ENCODE data around the gene ZDHHC7.

The ZDHHC7 gene

GRCh38 chr16:85011846-85012284, 530 bp upstream of the ZDHHC7 start:
- peak overlapping the region; percentile 93 for H3K4me3 ChIP-seq (ENCODE audit: low read depth, low read length)
- DNase-seq = no peak
- in situ Hi-C loops (cut with HindIII; ENCODE audit: low pct_ligation_motif_present, low sequenced_read_pairs) = no loop called here
- H3K36me3 ChIP-seq (replicated peaks) = peaks cover 3% of the 10 kb centered on the region
- no peaks in the 10 kb centered on the region for H3K27me3 ChIP-seq (replicated peaks)
- TF ChIP-seq CTCF (IDR thresholded peaks at IDR 0.05; ENCODE audit: low read depth, low read length, missing control alignments) = no peak
- peak overlapping the region; percentile 94 for H3K27ac ChIP-seq

- TF ChIP-seq CTCF (IDR thresholded peaks at IDR 0.05; ENCODE audit: low read depth, low read length, missing control alignments) = no peak
- DNase-seq = no peak
- peaks cover 3% of the 10 kb centered on the region for H3K36me3 ChIP-seq (replicated peaks)
- no peaks in the 10 kb centered on the region for H3K27me3 ChIP-seq (replicated peaks)
- peak overlapping the region; percentile 94 for H3K27ac ChIP-seq
- peak overlapping the region; percentile 93 for H3K4me3 ChIP-seq (ENCODE audit: low read depth, low read length)
- in situ Hi-C loops (cut with HindIII; ENCODE audit: low pct_ligation_motif_present, low sequenced_read_pairs) = no loop called here
These were observed 847 bp downstream of the ZDHHC7 start for GRCh38 chr16:85010446-85010930.

- no peak for TF ChIP-seq CTCF (IDR thresholded peaks at IDR 0.05; ENCODE audit: low read depth, low read length, missing control alignments)
- H3K36me3 ChIP-seq (replicated peaks) = peaks cover 3% of the 10 kb centered on the region
- no peak for DNase-seq
- H3K27me3 ChIP-seq (replicated peaks) = no peaks in the 10 kb centered on the region
- in situ Hi-C loops (cut with HindIII; ENCODE audit: low pct_ligation_motif_present, low sequenced_read_pairs) = no loop called here
- H3K4me3 ChIP-seq (ENCODE audit: low read depth, low read length) = no peak overlapping the region
- no peak overlapping the region for H3K27ac ChIP-seq
These were observed 3.1 kb downstream of the ZDHHC7 start for GRCh38 chr16:85008271-85008670.

GRCh38 chr16:85007496-85008214, 3.7 kb downstream of the ZDHHC7 start:
- no peak overlapping the region for H3K27ac ChIP-seq
- H3K4me3 ChIP-seq (ENCODE audit: low read depth, low read length) = no peak overlapping the region
- no peak for DNase-seq
- peaks cover 3% of the 10 kb centered on the region for H3K36me3 ChIP-seq (replicated peaks)
- TF ChIP-seq CTCF (IDR thresholded peaks at IDR 0.05; ENCODE audit: low read depth, low read length, missing control alignments) = no peak
- H3K27me3 ChIP-seq (replicated peaks) = no peaks in the 10 kb centered on the region
- in situ Hi-C loops (cut with HindIII; ENCODE audit: low pct_ligation_motif_present, low sequenced_read_pairs) = no loop called here

GRCh38 chr16:85006639-85007038, 4.7 kb downstream of the ZDHHC7 start:
- H3K36me3 ChIP-seq (replicated peaks) = peaks cover 3% of the 10 kb centered on the region
- no peak overlapping the region for H3K27ac ChIP-seq
- H3K4me3 ChIP-seq (ENCODE audit: low read depth, low read length) = no peak overlapping the region
- TF ChIP-seq CTCF (IDR thresholded peaks at IDR 0.05; ENCODE audit: low read depth, low read length, missing control alignments) = no peak
- in situ Hi-C loops (cut with HindIII; ENCODE audit: low pct_ligation_motif_present, low sequenced_read_pairs) = no loop called here
- H3K27me3 ChIP-seq (replicated peaks) = no peaks in the 10 kb centered on the region
- no peak for DNase-seq

Measured in brain microvascular endothelial cell (primary cell).